ENCODE measurements around the gene YPEL2.

DNA sequence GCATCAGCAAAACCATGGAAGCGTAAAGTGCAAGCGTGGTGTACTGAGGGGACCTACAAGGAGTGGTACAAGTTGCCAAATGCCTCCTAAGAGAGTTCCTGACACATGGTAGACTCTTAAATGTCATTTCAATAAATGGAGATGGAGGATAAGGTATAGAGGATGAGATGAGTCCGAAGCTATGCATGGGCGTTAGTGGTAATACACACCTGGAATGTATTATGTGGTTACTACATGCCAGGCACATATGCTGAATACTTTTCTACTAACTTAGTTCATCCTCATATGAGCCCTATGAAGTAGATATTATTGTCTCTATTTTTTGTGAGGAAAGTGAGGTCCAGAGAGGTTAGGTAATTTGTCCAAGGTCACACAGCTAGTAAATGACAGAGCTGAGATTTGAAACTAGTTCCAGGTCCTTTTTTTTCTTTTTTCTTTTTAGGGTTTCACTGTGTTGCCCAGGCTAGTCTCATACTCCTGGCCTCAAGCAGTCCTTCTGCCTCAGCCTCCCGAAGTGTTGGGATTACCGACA lies 15.5 kb downstream of the YPEL2 start:
- TF ChIP-seq, protein P1, sequence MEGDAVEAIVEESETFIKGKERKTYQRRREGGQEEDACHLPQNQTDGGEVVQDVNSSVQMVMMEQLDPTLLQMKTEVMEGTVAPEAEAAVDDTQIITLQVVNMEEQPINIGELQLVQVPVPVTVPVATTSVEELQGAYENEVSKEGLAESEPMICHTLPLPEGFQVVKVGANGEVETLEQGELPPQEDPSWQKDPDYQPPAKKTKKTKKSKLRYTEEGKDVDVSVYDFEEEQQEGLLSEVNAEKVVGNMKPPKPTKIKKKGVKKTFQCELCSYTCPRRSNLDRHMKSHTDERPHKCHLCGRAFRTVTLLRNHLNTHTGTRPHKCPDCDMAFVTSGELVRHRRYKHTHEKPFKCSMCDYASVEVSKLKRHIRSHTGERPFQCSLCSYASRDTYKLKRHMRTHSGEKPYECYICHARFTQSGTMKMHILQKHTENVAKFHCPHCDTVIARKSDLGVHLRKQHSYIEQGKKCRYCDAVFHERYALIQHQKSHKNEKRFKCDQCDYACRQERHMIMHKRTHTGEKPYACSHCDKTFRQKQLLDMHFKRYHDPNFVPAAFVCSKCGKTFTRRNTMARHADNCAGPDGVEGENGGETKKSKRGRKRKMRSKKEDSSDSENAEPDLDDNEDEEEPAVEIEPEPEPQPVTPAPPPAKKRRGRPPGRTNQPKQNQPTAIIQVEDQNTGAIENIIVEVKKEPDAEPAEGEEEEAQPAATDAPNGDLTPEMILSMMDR (conservative IDR thresholded peaks at IDR 0.05): no peak
- no peak for TF ChIP-seq ZFX (IDR thresholded peaks at IDR 0.05)
